MM.1S (cell line): ENCODE results near the gene MGAT5.

ENCODE experiments used
- DNase-seq: peaks from one replicate; pipeline ENCODE4 v3.0.0-alpha.2; 2015
- H2AFZ ChIP-seq: fragments of 300-600 bp; sonication (generic); 2 replicates; pipeline ENCODE4 v1.6.0; 2016; ENCODE audit warnings: antibody characterized with exemption, low read length
- H3F3A ChIP-seq: fragments of 300-600 bp; sonication (generic); 2 replicates; pipeline ENCODE4 v1.6.1; 2016; ENCODE audit warnings: mild to moderate bottlenecking, antibody characterized with exemption, low read length, moderate library complexity, mixed read lengths; ENCODE audit not compliant: insufficient read depth
- H3K27ac ChIP-seq: fragments of 300-600 bp; sonication (generic); 2 replicates; pipeline ENCODE4 v1.5.1; 2016; ENCODE audit warnings: mild to moderate bottlenecking, low read length
- H3K27me3 ChIP-seq: fragments of 300-600 bp; sonication (generic); replicated peaks from 2 replicates; pipeline ENCODE4 v1.6.0; 2016; ENCODE audit warnings: low read length; ENCODE audit not compliant: insufficient read depth
- H3K36me3 ChIP-seq: fragments of 300-600 bp; sonication (generic); replicated peaks from 2 replicates; pipeline ENCODE4 v1.6.1; 2016; ENCODE audit warnings: mild to moderate bottlenecking, low read length, mixed read lengths; ENCODE audit not compliant: insufficient read depth
- H3K4me1 ChIP-seq: fragments of 300-600 bp; sonication (generic); 2 replicates; pipeline ENCODE4 v1.6.1; 2016; ENCODE audit warnings: low read length, mixed read lengths
- H3K4me2 ChIP-seq: fragments of 300-600 bp; sonication (generic); 2 replicates; pipeline ENCODE4 v1.6.0; 2016; ENCODE audit warnings: low read depth, low read length
- H3K4me3 ChIP-seq: fragments of 300-600 bp; sonication (generic); 2 replicates; pipeline ENCODE4 v1.5.1; 2016; ENCODE audit warnings: low read length, mixed read lengths
- H3K79me2 ChIP-seq: fragments of 300-600 bp; sonication (generic); 2 replicates; pipeline ENCODE4 v1.6.1; 2016; ENCODE audit warnings: mixed run types, low read length, mixed read lengths
- H3K9ac ChIP-seq: fragments of 300-600 bp; sonication (generic); 2 replicates; pipeline ENCODE4 v1.6.1; 2016; ENCODE audit warnings: low read length, mixed read lengths
- H3K9me2 ChIP-seq: fragments of 300-600 bp; sonication (generic); replicated peaks from 2 replicates; pipeline ENCODE4 v1.6.1; 2016; ENCODE audit warnings: mild to moderate bottlenecking, low read length, mixed read lengths; ENCODE audit not compliant: insufficient read depth
- H3K9me3 ChIP-seq: fragments of 300-600 bp; sonication (generic); replicated peaks from 2 replicates; pipeline ENCODE4 v1.6.1; 2016; ENCODE audit warnings: mild to moderate bottlenecking, low read length, mixed read lengths; ENCODE audit not compliant: insufficient read depth
- H4K20me1 ChIP-seq: fragments of 300-600 bp; sonication (generic); 2 replicates; pipeline ENCODE4 v1.6.1; 2016; ENCODE audit warnings: mild to moderate bottlenecking, low read length, moderate library complexity, mixed read lengths; ENCODE audit not compliant: insufficient read depth
- CTCF ChIP-seq: fragments of 300-600 bp; sonication (generic); IDR thresholded peaks from 2 replicates; pipeline ENCODE4 v1.5.1; 2016; ENCODE audit warnings: antibody characterized with exemption, low read length, mixed read lengths
- EZH2 ChIP-seq: fragments of 300-600 bp; sonication (generic); optimal IDR thresholded peaks from 2 replicates; pipeline ENCODE3; 2017; ENCODE audit warnings: low read depth, mild to moderate bottlenecking, antibody characterized with exemption, low read length, mixed read lengths
- EZH2phosphoT487 ChIP-seq: fragments of 300-600 bp; sonication (generic); IDR thresholded peaks from 2 replicates; pipeline ENCODE4 v1.6.1; 2018; ENCODE audit warnings: antibody characterized with exemption, low read length

MGAT5 gene

GRCh38 chr2:134361648-134362047 is 107.8 kb downstream of the MGAT5 start:
- Histone ChIP-seq H3K79me2 (no peaks in the 10 kb centered on the region), H3K9me2 (no peaks in the 10 kb centered on the region), H3K4me3 (no peak overlapping the region), H3K9ac (no peak overlapping the region), H3F3A (no peaks in the 10 kb centered on the region), H4K20me1 (no peaks in the 10 kb centered on the region), H3K27me3 (no peaks in the 10 kb centered on the region), H2AFZ (no peak overlapping the region), H3K36me3 (0 out of 2 replicates have a peak, but pooled peaks cover 4% of the 10 kb centered on the region), H3K9me3 (no peaks in the 10 kb centered on the region), H3K4me2 (no peak overlapping the region), H3K4me1 (0 out of 2 replicates have a peak, but pooled peaks cover 2% of the 10 kb centered on the region), H3K27ac (no peak overlapping the region)
- no peak for DNase-seq
- no peak for TF ChIP-seq EZH2
- TF ChIP-seq EZH2phosphoT487: no peak
- TF ChIP-seq CTCF: no peak

GRCh38 chr2:134362152-134362668 is 108.3 kb downstream of the MGAT5 start:
- Histone ChIP-seq H3K27ac (no peak overlapping the region), H3F3A (no peaks in the 10 kb centered on the region), H3K4me1 (peaks cover 7% of the 10 kb centered on the region; the same call in 1 of the 2 replicates), H3K4me3 (no peak overlapping the region), H3K9me2 (no peaks in the 10 kb centered on the region), H3K4me2 (no peak overlapping the region), H4K20me1 (no peaks in the 10 kb centered on the region), H3K27me3 (no peaks in the 10 kb centered on the region), H3K9ac (no peak overlapping the region), H3K79me2 (no peaks in the 10 kb centered on the region), H3K36me3 (0 out of 2 replicates have a peak, but pooled peaks cover 4% of the 10 kb centered on the region), H3K9me3 (no peaks in the 10 kb centered on the region), H2AFZ (no peak overlapping the region)
- TF ChIP-seq CTCF: no peak
- no peak for TF ChIP-seq EZH2
- no peak for DNase-seq

- H3K36me3 ChIP-seq: 0 out of 2 replicates have a peak, but pooled peaks cover 4% of the 10 kb centered on the region
- H3K4me3 ChIP-seq: no peak overlapping the region
- H3K27me3 ChIP-seq: no peaks in the 10 kb centered on the region
- H3K4me2 ChIP-seq: no peak overlapping the region
- H2AFZ ChIP-seq: no peak overlapping the region
- no peaks in the 10 kb centered on the region for H3F3A ChIP-seq
- no peaks in the 10 kb centered on the region for H3K9me3 ChIP-seq
- no peaks in the 10 kb centered on the region for H3K79me2 ChIP-seq
- no peak overlapping the region for H3K9ac ChIP-seq
- no peaks in the 10 kb centered on the region for H3K9me2 ChIP-seq
- TF ChIP-seq EZH2phosphoT487 (no peak), CTCF (no peak), EZH2 (no peak)
- H3K27ac ChIP-seq: no peak overlapping the region
- peaks cover 13% of the 10 kb centered on the region for H3K4me1 ChIP-seq
- H4K20me1 ChIP-seq: no peaks in the 10 kb centered on the region
- no peak for DNase-seq
Measured at GRCh38 chr2:134362740-134363139, 108.9 kb downstream of the MGAT5 start.
